Right lobe of liver (tissue), 4 donors: ENCODE results near the gene SFTPA1.

Experiments used
- POLR2A ChIP-seq: fragments of 450-650 bp; IDR thresholded peaks from one replicate; pipeline ENCODE4 v1.6.1; 2017; ENCODE audit warnings: antibody characterized with exemption, mild to moderate bottlenecking
- TF ChIP-seq, protein P1 (sequence below), 4 donors: fragments of 200-600 bp in 3 of 4; fragments of 450-650 bp in 1 of 4; IDR thresholded peaks; one replicate each; pipeline versions ENCODE4 v1.5.1 to v1.8.0; 2016 to 2022; ENCODE audit warnings: antibody characterized with exemption in 4 of 4, mild to moderate bottlenecking in 2 of 4
- donor health status: DM: no; HTN: no; CAD: no.
- donor health status: DM: no; HTN: no; CAD: no.
- donor health status: DM: no; HTN: yes; CAD: no.

DNA sequence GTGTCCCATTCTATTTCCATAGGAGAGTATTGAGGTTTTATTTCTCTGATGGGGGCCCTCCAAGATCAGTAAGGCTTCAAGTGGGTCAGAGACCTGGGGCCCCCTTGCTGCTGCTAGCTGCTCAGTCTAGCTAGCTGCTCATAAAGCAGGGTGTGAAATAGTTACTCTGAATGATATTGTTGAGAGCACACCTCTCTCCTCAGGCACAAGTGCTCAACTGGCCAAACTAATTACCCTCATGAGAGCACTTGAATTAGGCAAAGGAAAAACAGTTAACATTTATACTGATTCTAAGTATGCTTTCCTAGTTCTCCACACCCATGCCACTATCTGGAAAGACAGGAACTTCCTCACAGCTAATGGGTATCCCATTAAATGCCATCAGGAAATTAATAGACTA, 5.4 kb upstream of the SFTPA1 start:
- TF ChIP-seq POLR2A, result no peak
- TF ChIP-seq, protein P1, sequence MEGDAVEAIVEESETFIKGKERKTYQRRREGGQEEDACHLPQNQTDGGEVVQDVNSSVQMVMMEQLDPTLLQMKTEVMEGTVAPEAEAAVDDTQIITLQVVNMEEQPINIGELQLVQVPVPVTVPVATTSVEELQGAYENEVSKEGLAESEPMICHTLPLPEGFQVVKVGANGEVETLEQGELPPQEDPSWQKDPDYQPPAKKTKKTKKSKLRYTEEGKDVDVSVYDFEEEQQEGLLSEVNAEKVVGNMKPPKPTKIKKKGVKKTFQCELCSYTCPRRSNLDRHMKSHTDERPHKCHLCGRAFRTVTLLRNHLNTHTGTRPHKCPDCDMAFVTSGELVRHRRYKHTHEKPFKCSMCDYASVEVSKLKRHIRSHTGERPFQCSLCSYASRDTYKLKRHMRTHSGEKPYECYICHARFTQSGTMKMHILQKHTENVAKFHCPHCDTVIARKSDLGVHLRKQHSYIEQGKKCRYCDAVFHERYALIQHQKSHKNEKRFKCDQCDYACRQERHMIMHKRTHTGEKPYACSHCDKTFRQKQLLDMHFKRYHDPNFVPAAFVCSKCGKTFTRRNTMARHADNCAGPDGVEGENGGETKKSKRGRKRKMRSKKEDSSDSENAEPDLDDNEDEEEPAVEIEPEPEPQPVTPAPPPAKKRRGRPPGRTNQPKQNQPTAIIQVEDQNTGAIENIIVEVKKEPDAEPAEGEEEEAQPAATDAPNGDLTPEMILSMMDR (IDR thresholded peaks at IDR 0.05), result no peak
